Measurements from ENCODE around the gene CNTNAP5.

DNA sequence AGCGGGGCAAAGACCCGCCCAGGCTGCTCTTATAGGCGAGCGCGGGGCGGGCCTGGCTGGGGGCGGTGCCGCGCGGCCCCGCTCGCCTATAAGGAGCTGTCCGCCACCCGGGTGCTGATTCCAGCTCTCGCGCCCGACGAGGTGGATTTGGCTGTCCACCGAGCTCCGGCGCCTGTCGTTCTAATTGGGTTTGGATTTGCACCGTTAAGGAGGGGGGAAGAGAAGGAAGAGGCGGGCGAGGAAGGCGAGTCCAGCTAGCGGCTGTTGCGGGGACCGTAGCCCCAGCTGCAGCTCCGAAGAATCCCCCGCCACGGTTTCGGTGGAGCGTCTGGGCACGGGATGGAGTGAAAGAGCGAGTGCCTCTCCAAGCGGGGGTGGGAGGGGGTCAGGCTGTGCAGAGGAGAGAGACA is at the start of gene CNTNAP5:
- TF ChIP-seq, protein P1, sequence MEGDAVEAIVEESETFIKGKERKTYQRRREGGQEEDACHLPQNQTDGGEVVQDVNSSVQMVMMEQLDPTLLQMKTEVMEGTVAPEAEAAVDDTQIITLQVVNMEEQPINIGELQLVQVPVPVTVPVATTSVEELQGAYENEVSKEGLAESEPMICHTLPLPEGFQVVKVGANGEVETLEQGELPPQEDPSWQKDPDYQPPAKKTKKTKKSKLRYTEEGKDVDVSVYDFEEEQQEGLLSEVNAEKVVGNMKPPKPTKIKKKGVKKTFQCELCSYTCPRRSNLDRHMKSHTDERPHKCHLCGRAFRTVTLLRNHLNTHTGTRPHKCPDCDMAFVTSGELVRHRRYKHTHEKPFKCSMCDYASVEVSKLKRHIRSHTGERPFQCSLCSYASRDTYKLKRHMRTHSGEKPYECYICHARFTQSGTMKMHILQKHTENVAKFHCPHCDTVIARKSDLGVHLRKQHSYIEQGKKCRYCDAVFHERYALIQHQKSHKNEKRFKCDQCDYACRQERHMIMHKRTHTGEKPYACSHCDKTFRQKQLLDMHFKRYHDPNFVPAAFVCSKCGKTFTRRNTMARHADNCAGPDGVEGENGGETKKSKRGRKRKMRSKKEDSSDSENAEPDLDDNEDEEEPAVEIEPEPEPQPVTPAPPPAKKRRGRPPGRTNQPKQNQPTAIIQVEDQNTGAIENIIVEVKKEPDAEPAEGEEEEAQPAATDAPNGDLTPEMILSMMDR (IDR thresholded peaks at IDR 0.05 in 2 of 3, conservative IDR thresholded peaks at IDR 0.05 in 1 of 3; ENCODE audit: insufficient read depth in 2 of 3, low read depth in 1 of 3, low read length in 3 of 3): no peak
- TF ChIP-seq THRAP3 (IDR thresholded peaks at IDR 0.05; ENCODE audit: borderline replicate concordance) (no peak), NFXL1 (CRISPR knock-in tag; IDR thresholded peaks at IDR 0.05) (no peak), KLF13 (tag; IDR thresholded peaks at IDR 0.05; ENCODE audit: borderline replicate concordance, low read depth) (no peak), ETV5 (CRISPR knock-in tag; IDR thresholded peaks at IDR 0.05; ENCODE audit: low read depth) (no peak), CEBPZ (IDR thresholded peaks at IDR 0.05; ENCODE audit: borderline replicate concordance, low read depth, low read length) (no peak)

All from K562 (cell line).